Measurements from ENCODE around the gene TERT.

GRCh38 chr5:1207555-1207954 is 87.3 kb downstream of the TERT start:
- TF ChIP-seq SPI1 (IDR thresholded peaks at IDR 0.05; ENCODE audit: low read depth, low read length) (no peak), TAF1 (IDR thresholded peaks at IDR 0.05; ENCODE audit: low read depth, low read length) (no peak), POLR2A (IDR thresholded peaks at IDR 0.05; ENCODE audit: low read depth, low read length) (no peak), PAX5 (IDR thresholded peaks at IDR 0.05; ENCODE audit: insufficient read depth, low read length, severe bottlenecking) (no peak), POLR2AphosphoS5 (IDR thresholded peaks at IDR 0.05; ENCODE audit: low read depth, low read length) (no peak)
